ENCODE measurements around the gene PCSK1N.

The PCSK1N gene

GRCh38 chrX:48801280-48802088 is 33.9 kb downstream of the PCSK1N start, which contains the start of gene HDAC6:
HDAC6 (plus strand) TSS chrX:48802067; CDS start chrX:48802693, 626 bp downstream.
- DNase-seq: peak; percentile 96
- Histone ChIP-seq H3K27me3 (ENCODE audit: insufficient read depth, low read depth, severe bottlenecking) (no peaks in the 10 kb centered on the region), H3K9me3 (ENCODE audit: severe bottlenecking) (no peaks in the 10 kb centered on the region), H3K27ac (peak within 1 kb of the TSS; percentile 99), H3K4me3 (ENCODE audit: low read depth, low read length) (peak within 1 kb of the TSS; percentile 61), H3K36me3 (peaks cover 3% of the 10 kb centered on the region)
- TF ChIP-seq CTCF (IDR thresholded peaks at IDR 0.05; ENCODE audit: low read depth, low read length): no peak

GRCh38 chrX:48800574-48801279 is 34.7 kb downstream of the PCSK1N start:
- peaks cover 3% of the 10 kb centered on the region for H3K36me3 ChIP-seq
- peak; percentile 57 for DNase-seq
- H3K27ac ChIP-seq: peak overlapping the region; percentile 99
- peak overlapping the region; percentile 61 for H3K4me3 ChIP-seq (ENCODE audit: low read depth, low read length)
- no peaks in the 10 kb centered on the region for H3K27me3 ChIP-seq (ENCODE audit: insufficient read depth, low read depth, severe bottlenecking)
- TF ChIP-seq CTCF (IDR thresholded peaks at IDR 0.05; ENCODE audit: low read depth, low read length): no peak
- H3K9me3 ChIP-seq (ENCODE audit: severe bottlenecking): no peaks in the 10 kb centered on the region

- peaks cover 3% of the 10 kb centered on the region; the same call in 1 of the 2 replicates for H3K36me3 ChIP-seq
- H3K4me3 ChIP-seq (ENCODE audit: low read depth, low read length): no peak overlapping the region
- H3K27ac ChIP-seq: no peak overlapping the region
- no peaks in the 10 kb centered on the region for H3K27me3 ChIP-seq (ENCODE audit: insufficient read depth, low read depth, severe bottlenecking)
- no peaks in the 10 kb centered on the region for H3K9me3 ChIP-seq (ENCODE audit: severe bottlenecking)
- DNase-seq: no peak
- TF ChIP-seq CTCF (IDR thresholded peaks at IDR 0.05; ENCODE audit: low read depth, low read length): no peak
Measured at GRCh38 chrX:48798318-48798717, 37.1 kb downstream of the PCSK1N start.

GRCh38 chrX:48794911-48795515 is 40.4 kb downstream of the PCSK1N start:
- Histone ChIP-seq H3K4me3 (ENCODE audit: low read depth, low read length) (no peak overlapping the region), H3K27ac (no peak overlapping the region), H3K36me3 (no peaks in the 10 kb centered on the region), H3K9me3 (ENCODE audit: severe bottlenecking) (no peaks in the 10 kb centered on the region), H3K27me3 (ENCODE audit: insufficient read depth, low read depth, severe bottlenecking) (peaks cover 2% of the 10 kb centered on the region)
- TF ChIP-seq CTCF (IDR thresholded peaks at IDR 0.05; ENCODE audit: low read depth, low read length): no peak
- peak; percentile 19 for DNase-seq

- Histone ChIP-seq H3K9me3 (ENCODE audit: severe bottlenecking) (no peaks in the 10 kb centered on the region), H3K4me3 (ENCODE audit: low read depth, low read length) (no peak overlapping the region), H3K36me3 (no peaks in the 10 kb centered on the region), H3K27me3 (ENCODE audit: insufficient read depth, low read depth, severe bottlenecking) (peaks cover 2% of the 10 kb centered on the region), H3K27ac (no peak overlapping the region)
- no peak for DNase-seq
- TF ChIP-seq CTCF (IDR thresholded peaks at IDR 0.05; ENCODE audit: low read depth, low read length): no peak
Measured at GRCh38 chrX:48794340-48794910, 41.0 kb downstream of the PCSK1N start.
